HEK293 (cell line): ENCODE measurements around the gene CREM.

Experiments
- CTCF ChIP-seq: fragments of 450-650 bp; formaldehyde crosslinking; IDR thresholded peaks from 2 replicates; pipeline ENCODE4 v1.5.1; 2016; ENCODE audit warnings: missing biosample characterization, missing genetic modification characterization
- PRDM4 ChIP-seq: fragments of 450-650 bp; formaldehyde crosslinking; IDR thresholded peaks from 2 replicates; pipeline ENCODE4 v1.5.1; 2017; ENCODE audit warnings: missing biosample characterization, missing genetic modification characterization
- ZNF114 ChIP-seq: fragments of 450-650 bp; formaldehyde crosslinking; IDR thresholded peaks from 2 replicates; pipeline ENCODE4 v1.5.0; 2017; ENCODE audit warnings: missing biosample characterization, missing genetic modification characterization
- ZNF239 ChIP-seq: fragments of 450-650 bp; formaldehyde crosslinking; IDR thresholded peaks from 2 replicates; pipeline ENCODE4 v1.5.1; 2016; ENCODE audit warnings: missing biosample characterization, missing genetic modification characterization
- ZNF530 ChIP-seq: fragments of 450-650 bp; formaldehyde crosslinking; IDR thresholded peaks from 2 replicates; pipeline ENCODE4 v1.5.1; 2016; ENCODE audit warnings: low read depth, missing biosample characterization, missing genetic modification characterization
- ZNF747 ChIP-seq: fragments of 450-650 bp; formaldehyde crosslinking; IDR thresholded peaks from 2 replicates; pipeline ENCODE4 v1.5.1; 2016; ENCODE audit warnings: missing biosample characterization, missing genetic modification characterization
- ZSCAN5A ChIP-seq: fragments of 450-650 bp; formaldehyde crosslinking; IDR thresholded peaks from 2 replicates; pipeline ENCODE4 v1.5.1; 2016; ENCODE audit warnings: missing biosample characterization, missing genetic modification characterization

- TF ChIP-seq PRDM4 (tag by site-specific recombination) (no peak), ZNF239 (tag by site-specific recombination) (no peak), ZSCAN5A (tag by site-specific recombination) (no peak), ZNF530 (tag by site-specific recombination) (no peak), CTCF (no peak), ZNF114 (tag by site-specific recombination) (no peak), ZNF747 (no peak)
These were observed 133.2 kb downstream of the CREM start for GRCh38 chr10:35259769-35260397.
